Measurements from ENCODE around the gene TMEM131. TPM values are rescaled to one million over a fixed set of nuclear protein-coding genes. Genes with fewer than 3 reads are reported as not detected.

The TMEM131 gene
- total RNA-seq, 4 donors from 2014 or later, result 78.4 to 86.4 (median 80.5) TPM

DNA sequence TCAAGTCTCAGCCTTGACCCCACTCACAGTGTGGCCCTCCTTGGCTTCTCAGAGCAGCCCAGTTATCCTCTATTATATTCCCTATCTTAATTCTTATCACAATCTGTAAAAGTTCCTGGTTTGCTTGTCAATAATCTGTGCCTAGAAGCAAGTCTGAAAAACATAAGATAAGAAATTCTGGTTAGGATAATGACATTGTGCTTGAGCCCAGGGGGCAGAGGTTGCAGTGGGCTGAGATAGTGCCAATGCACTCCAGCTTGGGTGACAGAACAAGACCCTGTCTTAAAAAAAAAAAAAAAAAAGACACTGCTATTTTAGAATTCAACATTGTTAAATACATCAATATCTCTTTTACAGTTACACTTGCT lies 63.9 kb downstream of the TMEM131 start:
- in situ Hi-C loops (cut with MboI; ENCODE audit: low pct_ligation_motif_present in 1 of 4, low pct_unique_long_range_greater_than_20kb in 1 of 4, low sequenced_read_pairs in 3 of 4), result no loop called here

DNA sequence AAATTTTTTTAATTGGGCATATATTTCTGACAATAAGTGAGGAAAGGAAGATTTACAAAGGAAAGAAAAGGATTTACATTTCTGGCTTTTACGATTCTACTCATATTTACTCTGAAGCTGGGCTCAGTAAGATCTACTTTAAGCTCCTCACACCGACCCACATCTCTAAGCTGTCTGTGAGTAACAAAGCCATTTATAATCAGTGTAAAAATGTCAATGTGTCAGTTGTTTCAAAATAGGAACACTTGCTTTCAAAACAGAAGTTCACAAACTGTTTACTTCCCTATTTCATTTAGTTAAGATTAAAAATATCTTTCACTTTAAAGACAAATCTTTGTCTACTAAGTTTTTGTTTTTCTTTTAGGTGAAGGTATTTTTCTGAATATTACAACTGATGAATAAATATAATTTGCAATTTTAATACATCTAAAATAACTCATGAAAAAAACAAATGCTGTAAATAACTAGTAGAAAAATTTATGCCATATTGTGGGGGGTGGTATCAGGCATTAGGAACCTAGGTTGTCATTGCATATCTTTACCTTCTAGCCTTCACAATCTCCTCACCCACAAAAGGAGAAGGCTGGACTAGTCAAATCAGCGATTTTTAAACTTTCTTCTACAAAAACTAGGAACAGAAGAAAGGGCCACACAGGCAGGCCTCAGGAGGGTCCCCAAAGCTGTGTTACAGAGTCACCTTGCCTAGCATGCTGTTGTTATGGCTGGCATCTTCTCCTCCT lies 64.5 kb downstream of the TMEM131 start:
- in situ Hi-C loops (cut with MboI; ENCODE audit: low pct_ligation_motif_present in 1 of 4, low pct_unique_long_range_greater_than_20kb in 1 of 4, low sequenced_read_pairs in 3 of 4) (no loop called here), intact Hi-C loops (cut with DNase I; ENCODE audit: low total_unique reads) (loop anchor here (5.0 kb wide), 1 partner anchor 111 kb away; no protein-coding TSS in a partner anchor)
- TF ChIP-seq POLR2A (IDR thresholded peaks at IDR 0.05) (no peak), POLR2AphosphoS5 (IDR thresholded peaks at IDR 0.05) (no peak), EP300 (IDR thresholded peaks at IDR 0.05; ENCODE audit: low read depth) (no peak)
- TF ChIP-seq, protein P1, sequence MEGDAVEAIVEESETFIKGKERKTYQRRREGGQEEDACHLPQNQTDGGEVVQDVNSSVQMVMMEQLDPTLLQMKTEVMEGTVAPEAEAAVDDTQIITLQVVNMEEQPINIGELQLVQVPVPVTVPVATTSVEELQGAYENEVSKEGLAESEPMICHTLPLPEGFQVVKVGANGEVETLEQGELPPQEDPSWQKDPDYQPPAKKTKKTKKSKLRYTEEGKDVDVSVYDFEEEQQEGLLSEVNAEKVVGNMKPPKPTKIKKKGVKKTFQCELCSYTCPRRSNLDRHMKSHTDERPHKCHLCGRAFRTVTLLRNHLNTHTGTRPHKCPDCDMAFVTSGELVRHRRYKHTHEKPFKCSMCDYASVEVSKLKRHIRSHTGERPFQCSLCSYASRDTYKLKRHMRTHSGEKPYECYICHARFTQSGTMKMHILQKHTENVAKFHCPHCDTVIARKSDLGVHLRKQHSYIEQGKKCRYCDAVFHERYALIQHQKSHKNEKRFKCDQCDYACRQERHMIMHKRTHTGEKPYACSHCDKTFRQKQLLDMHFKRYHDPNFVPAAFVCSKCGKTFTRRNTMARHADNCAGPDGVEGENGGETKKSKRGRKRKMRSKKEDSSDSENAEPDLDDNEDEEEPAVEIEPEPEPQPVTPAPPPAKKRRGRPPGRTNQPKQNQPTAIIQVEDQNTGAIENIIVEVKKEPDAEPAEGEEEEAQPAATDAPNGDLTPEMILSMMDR (IDR thresholded peaks at IDR 0.05), result no peak

More for the DNA sequence above, 63.9 kb downstream of the TMEM131 start:
- intact Hi-C loops (cut with DNase I; ENCODE audit: low total_unique reads), result loop anchor here (5.0 kb wide), 1 partner anchor 110 kb away; no protein-coding TSS in a partner anchor
- Histone ChIP-seq H3K27ac (no peak overlapping the region), H3K36me3 (no peaks in the 10 kb centered on the region), H3K4me1 (peaks cover 25 to 57% (median 33%) of the 10 kb centered on the region in 4 donors), H3K27me3 (no peaks in the 10 kb centered on the region), H3K9me3 (no peaks in the 10 kb centered on the region), H3K4me3 (no peak overlapping the region)
- no peak for DNase-seq
- TF ChIP-seq, protein P1 (IDR thresholded peaks at IDR 0.05), result no peak
- no peak for TF ChIP-seq POLR2A (IDR thresholded peaks at IDR 0.05)
- no peak for TF ChIP-seq EP300 (IDR thresholded peaks at IDR 0.05; ENCODE audit: low read depth)
- no peak for TF ChIP-seq POLR2AphosphoS5 (IDR thresholded peaks at IDR 0.05)

DNA sequence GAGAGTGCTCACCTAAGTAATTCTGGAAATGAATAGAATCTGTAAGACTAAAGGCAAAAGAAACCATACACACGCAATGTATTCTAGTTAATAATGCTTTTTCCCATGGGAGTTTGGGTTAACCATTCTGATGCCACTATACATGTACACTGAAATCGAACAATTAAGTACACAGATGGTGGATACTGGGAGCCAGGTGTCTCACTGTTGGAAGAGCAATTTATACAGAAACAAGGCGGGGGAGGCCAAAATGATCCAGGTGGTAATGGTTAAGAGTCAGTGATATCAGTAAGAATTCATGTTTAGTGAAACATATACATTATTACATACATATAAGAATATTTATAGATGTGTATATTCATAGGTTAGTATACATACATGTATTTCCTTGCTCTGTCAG lies 67.2 kb downstream of the TMEM131 start:
- intact Hi-C loops (cut with DNase I; ENCODE audit: low total_unique reads) (no loop called here), in situ Hi-C loops (cut with MboI; ENCODE audit: low pct_ligation_motif_present in 1 of 4, low pct_unique_long_range_greater_than_20kb in 1 of 4, low sequenced_read_pairs in 3 of 4) (no loop called here)
- TF ChIP-seq POLR2A (IDR thresholded peaks at IDR 0.05) (no peak), POLR2AphosphoS5 (IDR thresholded peaks at IDR 0.05) (no peak), EP300 (IDR thresholded peaks at IDR 0.05; ENCODE audit: low read depth) (no peak)
- TF ChIP-seq, protein P1 (IDR thresholded peaks at IDR 0.05), result no peak
- Histone ChIP-seq H3K27ac (no peak overlapping the region), H3K4me1 (peaks cover 0 to 24% (median 4%) of the 10 kb centered on the region in 4 donors), H3K4me3 (no peak overlapping the region), H3K27me3 (no peaks in the 10 kb centered on the region), H3K9me3 (no peaks in the 10 kb centered on the region), H3K36me3 (peaks cover 0 to 9% (median 0%) of the 10 kb centered on the region in 4 donors)
- 89 to 92% methylated on average over 3 of the region's 3 CpGs for WGBS, 2 donors (ENCODE audit: low coverage in 1 of 2)
- DNase-seq, result no peak

More for the DNA sequence above, 64.5 kb downstream of the TMEM131 start:
- H3K36me3 ChIP-seq, result no peaks in the 10 kb centered on the region
- peaks cover 20 to 51% (median 28%) of the 10 kb centered on the region in 4 donors for H3K4me1 ChIP-seq
- 36 to 46% methylated on average over 3 of the region's 3 CpGs for WGBS, 2 donors (ENCODE audit: low coverage in 1 of 2)
- no peaks in the 10 kb centered on the region for H3K9me3 ChIP-seq
- H3K27ac ChIP-seq, result no peak overlapping the region
- H3K4me3 ChIP-seq, result no peak overlapping the region
- DNase-seq, result no peak
- H3K27me3 ChIP-seq, result no peaks in the 10 kb centered on the region

DNA sequence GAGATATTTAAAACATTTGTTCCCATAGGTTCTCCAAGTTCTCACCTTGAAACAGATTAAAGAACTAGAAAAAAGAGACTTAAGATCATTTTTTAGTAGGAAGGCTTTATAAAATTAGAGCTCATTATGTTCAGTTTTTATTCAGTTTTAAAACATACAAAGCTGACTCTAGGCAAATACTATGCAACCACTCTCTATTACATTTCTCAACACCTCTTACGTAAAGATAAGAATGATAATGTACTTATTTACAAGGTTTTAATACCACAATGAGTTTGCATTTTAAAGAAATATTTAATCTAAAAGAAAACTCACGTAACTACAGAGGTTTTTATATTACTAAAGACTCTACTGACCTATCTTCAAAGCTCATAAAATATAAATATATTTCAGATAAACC lies 68.8 kb downstream of the TMEM131 start:
- in situ Hi-C loops (cut with MboI; ENCODE audit: low pct_ligation_motif_present in 1 of 4, low pct_unique_long_range_greater_than_20kb in 1 of 4, low sequenced_read_pairs in 3 of 4), result no loop called here
- Histone ChIP-seq H3K4me3 (no peak overlapping the region), H3K27ac (no peak overlapping the region), H3K36me3 (peaks cover 0 to 9% (median 0%) of the 10 kb centered on the region in 4 donors), H3K4me1 (peaks cover 0 to 23% (median 3%) of the 10 kb centered on the region in 4 donors), H3K27me3 (no peaks in the 10 kb centered on the region), H3K9me3 (no peaks in the 10 kb centered on the region)
- no peak for TF ChIP-seq EP300 (IDR thresholded peaks at IDR 0.05; ENCODE audit: low read depth)
- no peak for TF ChIP-seq POLR2AphosphoS5 (IDR thresholded peaks at IDR 0.05)
- TF ChIP-seq, protein P1 (IDR thresholded peaks at IDR 0.05), result no peak
- TF ChIP-seq POLR2A (IDR thresholded peaks at IDR 0.05), result no peak
- 87 to 94% methylated on average over 2 of the region's 2 CpGs for WGBS, 2 donors (ENCODE audit: low coverage in 1 of 2)
- intact Hi-C loops (cut with DNase I; ENCODE audit: low total_unique reads), result no loop called here
- DNase-seq, result no peak

Measured in transverse colon (tissue), 4 donors.